GM19035 (cell line): ENCODE data around the gene KCNK5.

Experiments
- ATAC-seq: cut with Tn5 transposase; IDR thresholded peaks from one replicate; pipeline ENCODE4 v1.9.1; 2021; ENCODE audit not compliant: unreplicated experiment

The KCNK5 gene

GRCh38 chr6:39199231-39199940, 29.9 kb downstream of the KCNK5 start:
- ATAC-seq = no peak

GRCh38 chr6:39198528-39198927, 30.7 kb downstream of the KCNK5 start:
- ATAC-seq = no peak

- no peak for ATAC-seq
Observed at GRCh38 chr6:39197922-39198500, 31.3 kb downstream of the KCNK5 start.

GRCh38 chr6:39197521-39197920, 31.8 kb downstream of the KCNK5 start:
- no peak for ATAC-seq

GRCh38 chr6:39196673-39197091, 32.6 kb downstream of the KCNK5 start:
- no peak for ATAC-seq

- no peak for ATAC-seq
Observed at GRCh38 chr6:39195792-39196385, 33.4 kb downstream of the KCNK5 start.

- no peak for ATAC-seq
Observed at GRCh38 chr6:39194466-39194865, 34.8 kb downstream of the KCNK5 start.

GRCh38 chr6:39193201-39193791, 36.0 kb downstream of the KCNK5 start:
- no peak for ATAC-seq

GRCh38 chr6:39192736-39193135, 36.5 kb downstream of the KCNK5 start:
- no peak for ATAC-seq

- no peak for ATAC-seq
Observed at GRCh38 chr6:39191236-39191930, 37.9 kb downstream of the KCNK5 start.

- no peak for ATAC-seq
Observed at GRCh38 chr6:39190545-39191235, 38.6 kb downstream of the KCNK5 start.

GRCh38 chr6:39189915-39190544, 39.2 kb downstream of the KCNK5 start:
- no peak for ATAC-seq

GRCh38 chr6:39189131-39189530, 40.1 kb downstream of the KCNK5 start:
- ATAC-seq = no peak

GRCh38 chr6:39188571-39188970, 40.7 kb downstream of the KCNK5 start:
- no peak for ATAC-seq

- ATAC-seq = no peak
Observed at GRCh38 chr6:39188098-39188450, 41.2 kb downstream of the KCNK5 start.

- no peak for ATAC-seq
Observed at GRCh38 chr6:39184906-39185580, 44.2 kb downstream of the KCNK5 start.

GRCh38 chr6:39182604-39183003, 46.7 kb downstream of the KCNK5 start:
- ATAC-seq = no peak

- no peak for ATAC-seq
Observed at GRCh38 chr6:39181826-39182225, 47.4 kb downstream of the KCNK5 start.

- ATAC-seq = no peak
Observed at GRCh38 chr6:39181333-39181732, 47.9 kb downstream of the KCNK5 start.

GRCh38 chr6:39178804-39179203, 50.5 kb downstream of the KCNK5 start:
- ATAC-seq = no peak
